ELF-1 (cell line): Measurements from ENCODE around the gene ARHGAP40.

ENCODE experiments used
- DNase-seq: peaks from one replicate; pipeline ENCODE4 v3.0.0-alpha.2; 2016; ENCODE audit warnings: low read depth, low spot score

Gene ARHGAP40

GRCh38 chr20:38674765-38675133 is 73.1 kb downstream of the ARHGAP40 start:
- DNase-seq = no peak

- no peak for DNase-seq
Measured at GRCh38 chr20:38676576-38676975, 75.0 kb downstream of the ARHGAP40 start.

GRCh38 chr20:38680500-38681306 is 79.1 kb downstream of the ARHGAP40 start:
- DNase-seq = peak; percentile 47

GRCh38 chr20:38685271-38685670 is 83.7 kb downstream of the ARHGAP40 start:
- no peak for DNase-seq

- DNase-seq = peak; percentile 66
Measured at GRCh38 chr20:38685853-38686473, 84.4 kb downstream of the ARHGAP40 start.

GRCh38 chr20:38692436-38693411 is 91.1 kb downstream of the ARHGAP40 start:
- peak; percentile 78 for DNase-seq

- DNase-seq = no peak
Measured at GRCh38 chr20:38697306-38697705, 95.7 kb downstream of the ARHGAP40 start.

GRCh38 chr20:38698541-38698940 is 96.9 kb downstream of the ARHGAP40 start:
- DNase-seq = no peak

GRCh38 chr20:38700141-38700540 is 98.5 kb downstream of the ARHGAP40 start:
- DNase-seq = no peak
